GM10266 (cell line): ENCODE measurements around the gene XPNPEP2.

Source experiments
- DNase-seq: peaks from one replicate; pipeline ENCODE4 v3.0.0; 2012; ENCODE audit errors: extremely low spot score
- TF ChIP-seq, protein P1 (sequence below): IDR thresholded peaks from 2 replicates; pipeline ENCODE4 v1.5.1; 2012; ENCODE audit warnings: mild to moderate bottlenecking, low read depth; ENCODE audit not compliant: control insufficient read depth, insufficient read depth; ENCODE audit errors: missing control alignments

Gene XPNPEP2, protein sequence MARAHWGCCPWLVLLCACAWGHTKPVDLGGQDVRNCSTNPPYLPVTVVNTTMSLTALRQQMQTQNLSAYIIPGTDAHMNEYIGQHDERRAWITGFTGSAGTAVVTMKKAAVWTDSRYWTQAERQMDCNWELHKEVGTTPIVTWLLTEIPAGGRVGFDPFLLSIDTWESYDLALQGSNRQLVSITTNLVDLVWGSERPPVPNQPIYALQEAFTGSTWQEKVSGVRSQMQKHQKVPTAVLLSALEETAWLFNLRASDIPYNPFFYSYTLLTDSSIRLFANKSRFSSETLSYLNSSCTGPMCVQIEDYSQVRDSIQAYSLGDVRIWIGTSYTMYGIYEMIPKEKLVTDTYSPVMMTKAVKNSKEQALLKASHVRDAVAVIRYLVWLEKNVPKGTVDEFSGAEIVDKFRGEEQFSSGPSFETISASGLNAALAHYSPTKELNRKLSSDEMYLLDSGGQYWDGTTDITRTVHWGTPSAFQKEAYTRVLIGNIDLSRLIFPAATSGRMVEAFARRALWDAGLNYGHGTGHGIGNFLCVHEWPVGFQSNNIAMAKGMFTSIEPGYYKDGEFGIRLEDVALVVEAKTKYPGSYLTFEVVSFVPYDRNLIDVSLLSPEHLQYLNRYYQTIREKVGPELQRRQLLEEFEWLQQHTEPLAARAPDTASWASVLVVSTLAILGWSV

DNA sequence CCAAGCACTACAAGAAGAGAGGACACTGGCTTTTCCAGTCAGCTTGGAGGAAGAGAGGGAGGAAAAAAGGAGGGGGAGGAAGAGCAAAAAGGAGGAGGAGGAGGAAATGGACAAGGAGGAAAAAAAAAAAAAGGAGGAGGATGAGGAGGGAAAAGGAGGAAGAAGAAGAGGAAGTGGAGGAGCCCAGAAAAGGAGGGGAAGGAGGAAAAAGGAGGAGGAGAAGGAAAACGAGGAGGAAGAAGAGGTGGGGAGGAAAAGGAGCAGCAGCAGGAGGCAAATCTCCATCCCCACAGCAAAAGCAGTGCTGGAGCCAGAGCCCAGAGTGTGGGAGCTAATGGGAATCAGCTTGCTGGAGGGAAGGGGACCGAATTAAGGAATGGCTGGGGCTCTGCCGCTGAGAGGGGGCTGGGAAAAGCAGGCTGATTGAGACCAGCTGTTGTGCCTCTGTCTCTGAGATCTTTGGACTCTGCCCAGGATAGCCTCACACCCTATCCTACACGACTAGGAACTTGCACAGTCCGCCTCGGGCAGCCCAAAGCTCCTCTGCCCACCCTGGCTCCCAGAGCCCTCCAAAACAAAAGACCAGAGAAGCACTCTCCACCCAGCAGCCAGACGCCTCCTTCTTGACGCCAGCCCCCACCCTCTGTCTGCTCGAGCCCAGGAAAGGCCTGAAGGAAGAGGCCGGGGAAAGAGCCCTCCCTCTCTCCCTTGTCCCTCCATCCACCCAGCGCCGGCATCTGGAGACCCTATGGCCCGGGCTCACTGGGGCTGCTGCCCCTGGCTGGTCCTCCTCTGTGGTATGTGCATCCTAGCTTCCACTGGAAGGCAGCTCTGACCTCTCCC, at the start of gene XPNPEP2:
Gene XPNPEP2 (plus strand): TSS at position 514 of the 843 bp plus-strand sequence. CDS start 235 bp downstream, at position 749.
- no peak for DNase-seq
- TF ChIP-seq, protein P1, sequence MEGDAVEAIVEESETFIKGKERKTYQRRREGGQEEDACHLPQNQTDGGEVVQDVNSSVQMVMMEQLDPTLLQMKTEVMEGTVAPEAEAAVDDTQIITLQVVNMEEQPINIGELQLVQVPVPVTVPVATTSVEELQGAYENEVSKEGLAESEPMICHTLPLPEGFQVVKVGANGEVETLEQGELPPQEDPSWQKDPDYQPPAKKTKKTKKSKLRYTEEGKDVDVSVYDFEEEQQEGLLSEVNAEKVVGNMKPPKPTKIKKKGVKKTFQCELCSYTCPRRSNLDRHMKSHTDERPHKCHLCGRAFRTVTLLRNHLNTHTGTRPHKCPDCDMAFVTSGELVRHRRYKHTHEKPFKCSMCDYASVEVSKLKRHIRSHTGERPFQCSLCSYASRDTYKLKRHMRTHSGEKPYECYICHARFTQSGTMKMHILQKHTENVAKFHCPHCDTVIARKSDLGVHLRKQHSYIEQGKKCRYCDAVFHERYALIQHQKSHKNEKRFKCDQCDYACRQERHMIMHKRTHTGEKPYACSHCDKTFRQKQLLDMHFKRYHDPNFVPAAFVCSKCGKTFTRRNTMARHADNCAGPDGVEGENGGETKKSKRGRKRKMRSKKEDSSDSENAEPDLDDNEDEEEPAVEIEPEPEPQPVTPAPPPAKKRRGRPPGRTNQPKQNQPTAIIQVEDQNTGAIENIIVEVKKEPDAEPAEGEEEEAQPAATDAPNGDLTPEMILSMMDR, result no peak

DNA sequence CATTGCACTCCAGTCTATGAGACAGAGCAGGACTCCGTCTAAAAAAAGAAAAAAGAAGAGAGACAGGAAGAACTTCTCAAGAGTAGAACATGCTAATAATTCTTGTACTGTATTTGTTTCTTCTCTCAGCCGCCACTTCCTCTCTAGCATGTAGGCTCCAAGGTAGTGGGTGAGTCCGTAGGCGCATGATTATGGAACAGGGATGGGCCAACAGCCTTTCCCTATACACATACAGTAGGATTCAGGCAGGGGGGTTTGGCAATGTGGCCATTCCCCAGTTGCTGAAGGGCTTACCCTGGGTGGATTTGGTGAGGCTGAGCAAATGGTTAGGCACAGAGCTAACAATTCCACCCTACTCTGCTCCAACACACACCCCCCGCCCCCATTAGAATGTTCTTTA, 49.0 kb upstream of the XPNPEP2 start:
- TF ChIP-seq, protein P1, result no peak
- no peak for DNase-seq

DNA sequence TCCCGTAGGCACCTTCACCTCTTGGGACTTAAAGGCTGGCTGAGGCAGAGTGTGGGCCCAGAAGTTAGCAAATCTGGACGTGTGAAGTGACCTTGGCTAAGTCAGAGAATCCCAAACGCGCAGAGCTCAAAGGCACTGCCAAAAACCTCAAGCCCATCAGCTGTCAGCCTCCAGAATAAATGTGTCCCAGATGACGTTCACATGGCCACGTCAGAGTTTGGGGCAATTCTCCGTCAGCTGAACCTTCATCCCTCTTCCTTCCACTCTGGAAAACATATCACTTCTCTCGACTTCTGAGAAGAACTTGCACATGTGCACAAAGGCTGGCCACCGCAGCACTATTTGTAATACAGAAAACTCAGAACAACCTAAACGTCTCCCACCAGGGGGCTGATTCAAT, 48.3 kb upstream of the XPNPEP2 start:
- no peak for DNase-seq
- TF ChIP-seq, protein P1, result no peak

DNA sequence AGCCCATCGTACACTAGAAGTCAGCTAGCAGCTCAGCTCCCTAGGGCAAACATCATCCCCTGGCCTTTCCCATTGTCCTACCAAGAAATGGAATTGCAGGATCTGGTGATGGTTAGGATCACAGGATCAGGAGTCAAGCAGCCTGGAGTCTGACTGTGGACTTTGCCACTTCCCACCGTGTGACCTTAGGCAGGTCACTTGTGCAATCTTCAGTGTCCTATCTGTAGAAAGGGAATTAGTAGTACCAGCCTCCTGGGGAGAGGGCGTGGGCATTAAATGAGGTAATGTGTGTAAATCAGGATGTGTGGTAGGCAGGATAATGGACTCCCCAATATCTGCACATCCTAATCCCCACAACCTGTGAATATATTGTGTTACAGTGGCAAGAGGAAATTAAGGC, 45.4 kb upstream of the XPNPEP2 start:
- TF ChIP-seq, protein P1, result no peak
- DNase-seq, result no peak

DNA sequence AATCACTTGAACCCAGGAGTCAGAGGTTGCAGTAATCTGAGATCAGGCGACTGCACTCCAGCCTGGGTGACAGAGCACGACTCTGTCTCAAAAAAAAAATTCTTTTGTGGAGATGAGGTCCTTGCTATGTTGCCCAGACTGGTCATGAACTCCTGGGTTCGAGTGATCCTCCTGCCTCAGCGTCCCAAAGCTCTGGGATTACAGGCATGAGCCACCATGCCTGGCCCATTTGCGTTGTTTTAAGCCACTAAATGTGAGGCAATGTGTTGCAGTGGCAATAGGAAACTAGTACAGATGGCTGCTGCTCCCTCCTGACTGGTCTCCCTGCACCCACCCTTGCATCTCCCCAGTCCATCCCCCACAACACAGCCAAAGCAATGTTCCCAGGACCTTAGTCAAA, 44.0 kb upstream of the XPNPEP2 start:
- TF ChIP-seq, protein P1, result no peak
- DNase-seq, result no peak

DNA sequence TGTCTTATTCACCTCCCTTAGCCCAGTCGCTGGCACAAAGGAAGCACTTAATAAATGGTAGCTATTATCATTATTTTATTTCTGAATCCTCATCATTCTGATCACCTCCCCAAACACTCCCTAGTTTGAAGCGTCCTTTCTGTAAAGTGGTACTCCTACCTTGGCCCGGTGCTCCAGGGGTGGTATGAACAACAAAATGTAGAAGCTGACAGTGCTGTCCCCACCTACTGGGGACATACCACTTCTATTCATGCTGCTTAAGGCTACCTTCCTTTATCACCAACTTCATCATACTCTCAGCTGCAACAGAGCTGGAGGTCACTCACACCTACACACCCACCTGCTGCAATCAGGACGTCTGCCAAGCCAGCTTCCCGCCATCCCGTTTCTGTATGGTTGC, 43.2 kb upstream of the XPNPEP2 start:
- no peak for DNase-seq
- TF ChIP-seq, protein P1, result no peak
